CD4-positive, alpha-beta T cell (primary cell): ENCODE data around the gene PMIS2. TPM values are rescaled to one million over a fixed set of nuclear protein-coding genes. Genes with fewer than 3 reads are reported as not detected.

Experiments used
- ATAC-seq: fragments of 200-7000 bp; cut with Tn5 transposase; one replicate; pipeline ENCODE4 v1.10.0; 2022; ENCODE audit warnings: mild to moderate bottlenecking; ENCODE audit not compliant: poor library complexity
- CTCF ChIA-PET: fragments of 350-600 bp; sonication (Branson Sonifier 250); formaldehyde crosslinking; loops from one replicate; lab custom pipeline; 2021; ENCODE audit warnings: antibody characterized with exemption, inconsistent platforms; lab: Charles Lee
- POLR2A ChIA-PET: fragments of 350-600 bp; sonication (Branson Sonifier 250); formaldehyde crosslinking; loops from one replicate; lab custom pipeline; 2021; ENCODE audit warnings: antibody characterized with exemption, inconsistent platforms; lab: Charles Lee
- DNase-seq, 14 experiments: peaks; one replicate each; pipeline ENCODE4 v3.0.0-alpha.2; 2013 to 2020; ENCODE audit warnings: mixed read lengths in 2 of 14
- H3K27ac ChIP-seq, 2 donors: one replicate each; pipeline versions ENCODE4 v1.5.1 to v1.7.0; 2013; ENCODE audit warnings: low read length in 2 of 2, low read depth in 1 of 2, mild to moderate bottlenecking in 1 of 2
- H3K27me3 ChIP-seq, 2 experiments: 1 replicate in 1 of 2; 2 replicates in 1 of 2; pipeline versions ENCODE4 v1.6.1 to v1.7.0; 2013; ENCODE audit warnings: low read length in 2 of 2, control low read depth in 1 of 2, mild to moderate bottlenecking in 1 of 2, moderate library complexity in 1 of 2; ENCODE audit not compliant: insufficient read depth in 2 of 2, control insufficient read depth in 1 of 2
- H3K36me3 ChIP-seq: one replicate; pipeline ENCODE4 v1.6.1; 2013; ENCODE audit warnings: low read length, control low read depth; ENCODE audit not compliant: insufficient read depth
- H3K4me1 ChIP-seq: one replicate; pipeline ENCODE4 v1.6.1; 2013; ENCODE audit warnings: low read length, control low read depth; ENCODE audit not compliant: insufficient read depth
- H3K4me3 ChIP-seq: one replicate; pipeline ENCODE4 v1.5.1; 2013; ENCODE audit warnings: mild to moderate bottlenecking, low read length, moderate library complexity
- H3K9me3 ChIP-seq, 2 experiments: 1 replicate in 1 of 2; 2 replicates in 1 of 2; pipeline versions ENCODE4 v1.6.1 to v1.7.0; 2013; ENCODE audit warnings: low read length in 2 of 2, mild to moderate bottlenecking in 2 of 2, control low read depth in 1 of 2, moderate library complexity in 1 of 2; ENCODE audit not compliant: control insufficient read depth in 1 of 2, insufficient read depth in 1 of 2
- H3K27ac Mint-ChIP-seq: one replicate; pipeline ENCODE4 v1.8.0; 2020; ENCODE audit warnings: mixed read lengths
- H3K27me3 Mint-ChIP-seq: one replicate; pipeline ENCODE4 v1.8.0; 2021; ENCODE audit warnings: mixed read lengths
- H3K36me3 Mint-ChIP-seq: one replicate; pipeline ENCODE4 v1.8.0; 2021; ENCODE audit warnings: low read depth, mixed read lengths
- H3K4me1 Mint-ChIP-seq: one replicate; pipeline ENCODE4 v1.8.0; 2021; ENCODE audit warnings: low read depth, mixed read lengths
- H3K4me3 Mint-ChIP-seq: one replicate; pipeline ENCODE4 v1.8.0; 2020; ENCODE audit warnings: mild to moderate bottlenecking, mixed read lengths
- H3K9me3 Mint-ChIP-seq: one replicate; pipeline ENCODE4 v1.8.0; 2020; ENCODE audit warnings: mixed read lengths
- CTCF ChIP-seq: fragments of 200-600 bp; IDR thresholded peaks from one replicate; pipeline ENCODE4 v1.8.0; 2022; ENCODE audit warnings: antibody characterized with exemption, mild to moderate bottlenecking
- intact Hi-C, 2 experiments: fragments of 100-400 bp; cut with DNase I in 1 of 2; cut with micrococcal nuclease in 1 of 2; formaldehyde crosslinking; loops; one replicate each; pipeline versions ENCODE4 v1.15.1 to v1.9.0; 2023 to 2025; cut with DNase I, micrococcal nuclease
- polyA plus RNA-seq, 2 donors: library from polyadenylated mRNA; unstranded; fragments of 120-200 nt; gene quantifications; one replicate each; pipeline ENCODE4 v1.2.1, GENCODE V29; 2013
- total RNA-seq, 174 experiments: library from RNA in 2 of 174; stranded (reverse) in 2 of 174; gene quantifications; one replicate each; pipeline ENCODE4 v1.2.3 and lab custom pipeline; 2021 to 2026

Gene PMIS2
- total RNA-seq: not detected
- polyA plus RNA-seq (2013, experiment 1 of 2): not detected
- not detected for polyA plus RNA-seq (2013, experiment 2 of 2)
- total RNA-seq (lab: John Stamatoyannopoulos, UW): 0 reads per million in 172 experiments

DNA sequence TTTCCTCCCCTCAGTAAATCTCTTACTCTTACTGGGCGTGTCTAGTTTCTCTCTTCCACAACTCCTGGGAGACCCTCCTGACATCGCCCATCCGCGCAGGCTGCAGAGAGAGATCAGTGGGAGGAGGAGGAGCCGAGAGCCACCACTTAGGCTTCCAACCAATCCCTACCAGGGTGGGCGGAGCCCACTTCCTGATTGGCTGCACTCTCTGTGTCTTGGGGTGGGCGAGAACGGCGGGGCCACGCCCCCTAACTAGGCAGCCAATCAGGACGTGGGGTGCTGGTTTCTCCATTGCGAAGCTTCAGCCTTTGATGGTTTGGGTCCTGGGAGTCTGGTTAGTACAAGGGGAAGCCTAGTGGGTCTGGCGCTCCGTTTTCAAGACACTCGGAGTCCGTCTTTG lies at the start of gene PMIS2:
TSS of gene PMIS2 (plus strand) at position 326 of the 400 bp plus-strand sequence. CDS start 87 bp downstream, outside the sequence.
- peak in 1 of 14 experiments; percentile 54 for DNase-seq
- Mint-ChIP-seq H3K4me1 (no peaks in the 10 kb centered on the region), H3K27ac (no peak within 1 kb of the TSS), H3K9me3 (no peaks in the 10 kb centered on the region), H3K27me3 (peaks cover 26% of the 10 kb centered on the region), H3K4me3 (no peak within 1 kb of the TSS), H3K36me3 (no peaks in the 10 kb centered on the region)
- no peak within 1 kb of the TSS for H3K27ac ChIP-seq
- peaks cover 3 to 6% of the 10 kb centered on the region in 2 experiments for H3K27me3 ChIP-seq
- no peak within 1 kb of the TSS for H3K4me3 ChIP-seq
- no peak for ATAC-seq
- intact Hi-C loops: no loop called here
- H3K36me3 ChIP-seq: no peaks in the 10 kb centered on the region
- TF ChIP-seq CTCF: no peak
- H3K4me1 ChIP-seq: no peaks in the 10 kb centered on the region
- H3K9me3 ChIP-seq: peaks cover 0 to 7% of the 10 kb centered on the region in 2 experiments
- ChIA-PET CTCF (no interaction called here), POLR2A (no interaction called here)

- H3K36me3 ChIP-seq: no peaks in the 10 kb centered on the region
- no peak overlapping the region for H3K27ac ChIP-seq
- POLR2A ChIA-PET: no interaction called here
- peaks cover 4% of the 10 kb centered on the region for H3K4me1 ChIP-seq
- Mint-ChIP-seq H3K4me1 (peaks cover 4% of the 10 kb centered on the region), H3K9me3 (no peaks in the 10 kb centered on the region), H3K4me3 (no peak overlapping the region), H3K27me3 (no peaks in the 10 kb centered on the region), H3K27ac (no peak overlapping the region), H3K36me3 (no peaks in the 10 kb centered on the region)
- no peak for ATAC-seq
- no peak for TF ChIP-seq CTCF
- intact Hi-C loops: no loop called here
- H3K9me3 ChIP-seq: no peaks in the 10 kb centered on the region
- H3K4me3 ChIP-seq: no peak overlapping the region
- no peak for DNase-seq
- peaks cover 1 to 2% of the 10 kb centered on the region in 2 experiments for H3K27me3 ChIP-seq
- CTCF ChIA-PET: no interaction called here
These were observed 46.7 kb upstream of the PMIS2 start for GRCh38 chr19:35539314-35539713.

- Histone ChIP-seq H3K36me3 (no peaks in the 10 kb centered on the region), H3K4me3 (no peak overlapping the region), H3K4me1 (peaks cover 8% of the 10 kb centered on the region), H3K27me3 (peaks cover 0 to 2% of the 10 kb centered on the region in 2 experiments), H3K9me3 (no peaks in the 10 kb centered on the region), H3K27ac (no peak overlapping the region)
- Mint-ChIP-seq H3K36me3 (no peaks in the 10 kb centered on the region), H3K27me3 (no peaks in the 10 kb centered on the region), H3K4me1 (peaks cover 9% of the 10 kb centered on the region), H3K4me3 (no peak overlapping the region), H3K27ac (no peak overlapping the region), H3K9me3 (no peaks in the 10 kb centered on the region)
- no peak for DNase-seq
- ChIA-PET CTCF (no interaction called here), POLR2A (no interaction called here)
- ATAC-seq: no peak
- TF ChIP-seq CTCF: no peak
- intact Hi-C loops: no loop called here
These were observed 46.1 kb upstream of the PMIS2 start for GRCh38 chr19:35539850-35540249.
